ENCODE data around the gene NECTIN1. TPM values are rescaled to one million over a fixed set of nuclear protein-coding genes. Genes with fewer than 3 reads are reported as not detected.

Gene NECTIN1
- total and polyA plus RNA-seq, 2 donors (not counting 3 experiments of a cell fraction or from before 2014, with no cell fraction given), result 10.8 to 23.6 TPM

DNA sequence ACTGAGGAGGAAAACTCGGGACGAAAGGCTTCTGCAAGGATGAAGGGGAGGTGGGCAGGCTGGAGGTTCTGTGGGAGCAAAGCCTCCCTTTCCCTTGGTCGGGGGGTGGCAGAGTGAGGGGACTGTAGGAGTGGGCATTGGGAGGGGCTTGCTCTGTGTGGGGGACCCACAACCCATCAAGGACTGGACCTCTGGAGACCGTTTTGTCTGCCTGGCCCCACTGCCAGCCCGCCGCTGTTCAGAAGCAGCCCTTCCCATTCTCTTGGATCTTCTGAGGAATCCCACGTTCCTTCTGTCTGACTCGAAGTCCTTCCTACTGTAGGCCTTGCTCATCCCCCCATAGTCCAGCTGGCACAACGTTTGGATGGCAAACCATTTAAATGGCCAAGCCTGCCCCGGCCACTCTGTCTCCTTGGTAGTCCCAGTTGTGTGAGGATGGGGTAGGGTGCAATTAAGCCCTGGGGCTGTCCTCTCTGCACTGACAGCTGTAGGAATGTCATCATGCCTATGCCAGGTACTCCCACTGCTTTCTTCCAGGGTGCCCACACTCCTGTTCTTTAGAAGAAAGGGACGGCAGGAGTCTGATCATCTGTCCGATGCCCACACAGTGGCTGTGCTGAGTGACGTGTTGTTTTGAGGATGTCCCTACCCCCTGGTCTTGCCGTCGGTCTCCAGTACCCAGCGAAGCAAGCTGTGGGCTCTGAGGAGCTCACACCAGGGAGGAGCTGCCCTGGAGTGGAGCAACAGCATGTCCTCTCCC lies 17.0 kb upstream of the NECTIN1 start:
- H3K9me1 ChIP-seq (replicated peaks; ENCODE audit: control insufficient read depth, extremely low read depth, insufficient read depth, low read length), result no peaks in the 10 kb centered on the region
- no peak overlapping the region for H3K27ac ChIP-seq (ENCODE audit: insufficient read depth, low read depth, low read length)
- H3K9ac ChIP-seq (replicated peaks; ENCODE audit: extremely low read depth, insufficient read depth, low read length), result no peak overlapping the region
- no peaks in the 10 kb centered on the region for H3K79me2 ChIP-seq (ENCODE audit: control insufficient read depth, insufficient read depth, low read length)
- dilution Hi-C loops (cut with MboI; ENCODE audit: extremely low pct_ligation_motif_present, low sequenced_read_pairs) (no loop called here), intact Hi-C loops (cut with micrococcal nuclease) (no loop called here)
- no peak overlapping the region for H2AFZ ChIP-seq (ENCODE audit: low read depth, low read length)
- no peak overlapping the region for H3K4me3 ChIP-seq (replicated peaks in 1 of 3; ENCODE audit: insufficient read depth in 1 of 3, low read depth in 1 of 3, low read length in 3 of 3)
- no TSS peak for BruUV-seq (replicated peaks)
- DNase-seq (ENCODE audit: low read depth, low spot score) (no peak), FAIRE-seq (no peak)
- H3K4me1 ChIP-seq (ENCODE audit: control insufficient read depth, extremely low read depth, insufficient read depth, low read length), result no peaks in the 10 kb centered on the region
- TF ChIP-seq CTCF (IDR thresholded peaks at IDR 0.05; ENCODE audit: extremely low read depth in 1 of 2, insufficient read depth in 1 of 2, low read depth in 1 of 2, low read length in 2 of 2), result no peak
- TF ChIP-seq, protein P1, sequence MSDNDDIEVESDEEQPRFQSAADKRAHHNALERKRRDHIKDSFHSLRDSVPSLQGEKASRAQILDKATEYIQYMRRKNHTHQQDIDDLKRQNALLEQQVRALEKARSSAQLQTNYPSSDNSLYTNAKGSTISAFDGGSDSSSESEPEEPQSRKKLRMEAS (IDR thresholded peaks at IDR 0.05; ENCODE audit: insufficient read depth, insufficient read length), result no peak
- TF ChIP-seq GATA2 (IDR thresholded peaks at IDR 0.05; ENCODE audit: insufficient read depth, insufficient read length, low read depth, low read length), result no peak
- TF ChIP-seq MYC (IDR thresholded peaks at IDR 0.05; ENCODE audit: low read depth, low read length), result no peak
- TF ChIP-seq JUN (IDR thresholded peaks at IDR 0.05; ENCODE audit: borderline replicate concordance, insufficient read depth, insufficient read length, low read depth), result no peak
- TF ChIP-seq EZH2 (IDR thresholded peaks at IDR 0.05; ENCODE audit: borderline replicate concordance, low read depth, low read length, severe bottlenecking), result no peak
- TF ChIP-seq POLR2A (IDR thresholded peaks at IDR 0.05; ENCODE audit: low read depth, low read length), result no peak
- no peak for TF ChIP-seq FOS (IDR thresholded peaks at IDR 0.05; ENCODE audit: borderline replicate concordance, insufficient read depth, low read length)
- TF ChIP-seq POLR2AphosphoS5 (IDR thresholded peaks at IDR 0.05; ENCODE audit: insufficient read depth, low read depth, low read length), result no peak
- no peaks in the 10 kb centered on the region for H3K36me3 ChIP-seq (ENCODE audit: control insufficient read depth in 2 of 2, extremely low read depth in 1 of 2, insufficient read depth in 2 of 2, low read length in 2 of 2)
- H4K20me1 ChIP-seq (replicated peaks; ENCODE audit: control insufficient read depth, extremely low read depth, insufficient read depth, low read length), result no peaks in the 10 kb centered on the region
- CTCF ChIA-PET, result interaction anchor here (1.1 kb wide), 1 partner anchor 104 kb away, joined by 4 read pairs; no protein-coding TSS in a partner anchor
- POLR2A ChIA-PET, result no interaction called here
- no peaks in the 10 kb centered on the region for H3K9me3 ChIP-seq (replicated peaks; ENCODE audit: control insufficient read depth, insufficient read depth, low read length)
- peaks cover 19 to 26% of the 10 kb centered on the region in 2 experiments for H3K27me3 ChIP-seq (ENCODE audit: control insufficient read depth in 2 of 2, insufficient read depth in 2 of 2, low read length in 2 of 2)
- no peak overlapping the region for H3K4me2 ChIP-seq (ENCODE audit: insufficient read depth, low read length)

Data from endothelial cell of umbilical vein (primary cell).